Adrenal gland (tissue), 19 donors: Measurements from ENCODE around the gene GET3. TPM values are rescaled to one million over a fixed set of nuclear protein-coding genes. Genes with fewer than 3 reads are reported as not detected.
A peak's percentile ranks its signal among the peaks of the same experiment; 100 is the strongest.

Experiments used
- DNase-seq, 7 donors: peaks; one replicate each; pipeline ENCODE4 v3.0.0-alpha.2; 2019 to 2020
- H3K27ac ChIP-seq, 5 donors: fragments of 200-600 bp; sonication (generic) in 4 of 5; 1 replicate in 3 of 5; 2 replicates in 2 of 5; pipeline versions ENCODE4 v1.5.1 to v1.8.0; 2016 to 2020; ENCODE audit warnings: mild to moderate bottlenecking in 1 of 5
- H3K27me3 ChIP-seq: fragments of 200-600 bp; 2 replicates; pipeline ENCODE4 v1.8.0; 2021
- H3K36me3 ChIP-seq, 2 donors: fragments of 200-600 bp; replicated peaks in 1 of 2; 1 replicate in 1 of 2; 2 replicates in 1 of 2; pipeline versions ENCODE4 v1.5.1 to v1.8.0; 2018 to 2022
- H3K4me1 ChIP-seq, 2 donors: fragments of 200-600 bp; replicated peaks in 1 of 2; 1 replicate in 1 of 2; 2 replicates in 1 of 2; pipeline versions ENCODE4 v1.5.1 to v1.8.0; 2018 to 2021
- H3K4me3 ChIP-seq, 4 donors: fragments of 200-600 bp; sonication (generic) in 3 of 4; one replicate each; pipeline ENCODE4 v1.5.1; 2016 to 2018
- H3K9me3 ChIP-seq, 3 donors: fragments of 200-600 bp; sonication (generic) in 1 of 3; replicated peaks in 1 of 3; 1 replicate in 2 of 3; 2 replicates in 1 of 3; pipeline versions ENCODE4 v1.5.1 to v1.8.0; 2016 to 2021
- POLR2A ChIP-seq, 2 donors: fragments of 450-650 bp; IDR thresholded peaks; one replicate each; pipeline ENCODE4 v1.6.1; 2017; ENCODE audit warnings: antibody characterized with exemption in 2 of 2, mild to moderate bottlenecking in 2 of 2, moderate library complexity in 1 of 2
- WGBS, 4 donors: extraction: QIAGEN DNeasy Blood & Tissue Kit in 2 of 4; methylation state at CpG; one replicate each; pipeline versions ENCODE4 v1.1.5 to v1.1.7; 2013 to 2017; 5-methylcytosine and 5-hydroxymethylcytosine counted together
- intact Hi-C, 2 donors: fragments of 100-400 bp; cut with DNase I; formaldehyde crosslinking; loops; one replicate each; pipeline versions ENCODE4 v1.14.1 to v1.15.0; 2022 to 2023
- long read RNA-seq, 10 donors: library from polyadenylated mRNA in 3 of 10; unstranded in 2 of 10; stranded (forward) in 1 of 10; transcript quantifications; one replicate each; pipeline ENCODE4 v2.0.0 and lab custom pipeline, GENCODE V29; 2021 to 2026
- polyA plus RNA-seq, 3 donors: library from polyadenylated mRNA; stranded (reverse); fragments of 200-250 nt in 2 of 3; fragments of 350-450 nt in 1 of 3; fragmentation: Illumina TruSeq in 1 of 3; extraction: RNeasy Lipid Tissue Mini Kit (QIAGEN cat#74804) in 1 of 3; gene quantifications; one replicate each; pipeline ENCODE4 v1.2.3, GENCODE V29; 2013 to 2014
- total RNA-seq, 9 donors: library from RNA; depleted of rRNA in 4 of 9; stranded (reverse); fragments of >200 nt in 4 of 9; fragments of 120-200 nt in 1 of 9; fragmentation: NEBNext Ultra II Directional in 1 of 9; extraction: Animal tissue kit (Norgen Biotek cat#: 25700) in 1 of 9; gene quantifications; one replicate each; pipeline versions ENCODE4 v1.1.0 to v1.2.4, GENCODE V29; 2013 to 2023
- TF ChIP-seq, protein P1 (sequence below), 6 experiments: fragments of 450-650 bp in 4 of 6; fragments of 200-600 bp in 2 of 6; sonication (generic) in 1 of 6; IDR thresholded peaks; 1 replicate in 5 of 6; 2 replicates in 1 of 6; pipeline versions ENCODE4 v1.5.1 to v1.8.0; 2016 to 2021; ENCODE audit warnings: antibody characterized with exemption in 6 of 6, mild to moderate bottlenecking in 2 of 6, moderate library complexity in 1 of 6
- donor health status: healthy with polysubstance abuse.
- donor health status: Bipolar disorder and iron deficiency.
- donor health status: DM: yes; HTN: yes; CAD: no.
- donor health status: DM: no; HTN: no; CAD: no.
- donor health status: DM: no; HTN: no; CAD: no.
- donor health status: DM: yes; HTN: yes; CAD: no.

GET3 gene
- total RNA-seq (10 to 100 TPM; 75.3 to 97.7 (median 82.5) TPM), polyA plus RNA-seq (10 to 100 TPM; 50.3 to 74.1 (median 56.7) TPM)
- long read RNA-seq, donor 1, transcript ASNA1-201 (7 exons, 1,280 nt), result major isoform, 29 of 48 reads
- long read RNA-seq, donor 1, partial matches to known transcripts, result 18 of 48 reads
- long read RNA-seq, donor 1, other reads (novel, unspliced or antisense), result 0 of 48 reads
- long read RNA-seq, donor 2, transcript ASNA1-201 (7 exons, 1,280 nt), result major isoform, 20 of 42 reads
- long read RNA-seq, donor 2, partial matches to known transcripts, result 21 of 42 reads
- long read RNA-seq, donor 2, other reads (novel, unspliced or antisense), result 0 of 42 reads
- long read RNA-seq, donor 3, transcript ASNA1-201 (7 exons, 1,280 nt), result major isoform, 22 of 30 reads
- long read RNA-seq, donor 3, partial matches to known transcripts, result 7 of 30 reads
- long read RNA-seq, donor 3, other reads (novel, unspliced or antisense), result 0 of 30 reads
- long read RNA-seq, donor 4, transcript ASNA1-201 (7 exons, 1,280 nt), result major isoform, 25 of 27 reads
- long read RNA-seq, donor 4, partial matches to known transcripts, result 1 of 27 reads
- long read RNA-seq, donor 4, other reads (novel, unspliced or antisense), result 1 of 27 reads
- long read RNA-seq, donor 5, transcript ASNA1-201 (7 exons, 1,280 nt), result major isoform, 119 of 122 reads
- long read RNA-seq, donor 5, partial matches to known transcripts, result 2 of 122 reads
- long read RNA-seq, donor 5, other reads (novel, unspliced or antisense), result 1 of 122 reads
- long read RNA-seq, donor 6, transcript ASNA1-201 (7 exons, 1,280 nt), result major isoform, 26 of 29 reads
- long read RNA-seq, donor 6, partial matches to known transcripts, result 2 of 29 reads
- long read RNA-seq, donor 6, other reads (novel, unspliced or antisense), result 0 of 29 reads
- long read RNA-seq, donor 7, transcript ASNA1-201 (7 exons, 1,280 nt), result major isoform, 12 of 12 reads
- long read RNA-seq, donor 7, partial matches to known transcripts, result 0 of 12 reads
- long read RNA-seq, donor 7, other reads (novel, unspliced or antisense), result 0 of 12 reads
- long read RNA-seq, donor 8, transcript ASNA1-201 (7 exons, 1,280 nt), result major isoform, 28 of 51 reads
- long read RNA-seq, donor 8, partial matches to known transcripts, result 22 of 51 reads
- long read RNA-seq, donor 8, other reads (novel, unspliced or antisense), result 0 of 51 reads
- long read RNA-seq, donor 9, transcript ASNA1-201 (7 exons, 1,280 nt), result major isoform, 14 of 21 reads
- long read RNA-seq, donor 9, partial matches to known transcripts, result 6 of 21 reads
- long read RNA-seq, donor 9, other reads (novel, unspliced or antisense), result 0 of 21 reads
- long read RNA-seq, donor 10, transcript ASNA1-201 (7 exons, 1,280 nt), result major isoform, 16 of 17 reads
- long read RNA-seq, donor 10, partial matches to known transcripts, result 0 of 17 reads
- long read RNA-seq, donor 10, other reads (novel, unspliced or antisense), result 0 of 17 reads

GRCh38 chr19:12736995-12737834, at the start of gene GET3:
GET3 (plus strand) TSS chr19:12737497; CDS start chr19:12737506, 9 bp downstream.
- peak; percentile 77 to 99 (median 98) for DNase-seq
- Histone ChIP-seq H3K4me1 (peaks cover 23 to 35% of the 10 kb centered on the region in 2 donors), H3K27ac (peak within 1 kb of the TSS; percentile 75 to 89 (median 84)), H3K9me3 (no peaks in the 10 kb centered on the region), H3K27me3 (no peaks in the 10 kb centered on the region), H3K36me3 (peaks cover 0 to 18% of the 10 kb centered on the region in 2 donors), H3K4me3 (peak within 1 kb of the TSS; percentile 71 to 97 (median 84))
- TF ChIP-seq, protein P1, sequence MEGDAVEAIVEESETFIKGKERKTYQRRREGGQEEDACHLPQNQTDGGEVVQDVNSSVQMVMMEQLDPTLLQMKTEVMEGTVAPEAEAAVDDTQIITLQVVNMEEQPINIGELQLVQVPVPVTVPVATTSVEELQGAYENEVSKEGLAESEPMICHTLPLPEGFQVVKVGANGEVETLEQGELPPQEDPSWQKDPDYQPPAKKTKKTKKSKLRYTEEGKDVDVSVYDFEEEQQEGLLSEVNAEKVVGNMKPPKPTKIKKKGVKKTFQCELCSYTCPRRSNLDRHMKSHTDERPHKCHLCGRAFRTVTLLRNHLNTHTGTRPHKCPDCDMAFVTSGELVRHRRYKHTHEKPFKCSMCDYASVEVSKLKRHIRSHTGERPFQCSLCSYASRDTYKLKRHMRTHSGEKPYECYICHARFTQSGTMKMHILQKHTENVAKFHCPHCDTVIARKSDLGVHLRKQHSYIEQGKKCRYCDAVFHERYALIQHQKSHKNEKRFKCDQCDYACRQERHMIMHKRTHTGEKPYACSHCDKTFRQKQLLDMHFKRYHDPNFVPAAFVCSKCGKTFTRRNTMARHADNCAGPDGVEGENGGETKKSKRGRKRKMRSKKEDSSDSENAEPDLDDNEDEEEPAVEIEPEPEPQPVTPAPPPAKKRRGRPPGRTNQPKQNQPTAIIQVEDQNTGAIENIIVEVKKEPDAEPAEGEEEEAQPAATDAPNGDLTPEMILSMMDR (IDR thresholded peaks at IDR 0.05), result peak in 3 of 6 experiments; percentile 23 to 56 (median 30)
- TF ChIP-seq POLR2A (IDR thresholded peaks at IDR 0.05), result peak in 1 of 2 donors; percentile 46
- WGBS, 4 donors, result 0 to 3% (median 1%) methylated on average over 19 to 29 of the region's 29 CpGs
- intact Hi-C loops, result no loop called here

DNA sequence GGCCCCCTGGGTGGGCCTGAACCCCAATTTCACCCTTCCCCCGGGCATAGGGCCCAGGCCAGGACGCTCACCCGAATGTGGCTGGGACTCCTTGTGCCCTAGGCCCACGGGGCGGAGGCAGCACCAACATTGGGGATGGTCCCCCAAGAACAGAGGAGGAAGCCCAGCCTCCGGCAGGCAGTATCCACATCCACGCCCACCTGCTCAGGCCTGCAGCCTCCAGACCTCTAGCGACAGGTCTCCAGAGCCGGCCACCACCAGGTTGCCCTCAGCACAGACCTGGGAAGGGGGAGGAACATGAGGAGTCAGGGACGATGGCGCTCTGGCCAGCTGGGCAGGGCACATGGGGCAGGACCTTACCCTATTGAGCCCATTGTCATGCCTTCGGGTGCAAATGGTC, 48.3 kb upstream of the GET3 start:
- Histone ChIP-seq H3K4me1 (no peaks in the 10 kb centered on the region), H3K27me3 (no peaks in the 10 kb centered on the region), H3K27ac (no peak overlapping the region), H3K36me3 (no peaks in the 10 kb centered on the region), H3K9me3 (no peaks in the 10 kb centered on the region), H3K4me3 (no peak overlapping the region)
- TF ChIP-seq POLR2A (IDR thresholded peaks at IDR 0.05), result no peak
- TF ChIP-seq, protein P1 (IDR thresholded peaks at IDR 0.05), result no peak
- DNase-seq, result no peak
- 81 to 90% (median 85%) methylated on average over 7 to 12 of the region's 12 CpGs for WGBS, 4 donors
- intact Hi-C loops, result no loop called here

DNA sequence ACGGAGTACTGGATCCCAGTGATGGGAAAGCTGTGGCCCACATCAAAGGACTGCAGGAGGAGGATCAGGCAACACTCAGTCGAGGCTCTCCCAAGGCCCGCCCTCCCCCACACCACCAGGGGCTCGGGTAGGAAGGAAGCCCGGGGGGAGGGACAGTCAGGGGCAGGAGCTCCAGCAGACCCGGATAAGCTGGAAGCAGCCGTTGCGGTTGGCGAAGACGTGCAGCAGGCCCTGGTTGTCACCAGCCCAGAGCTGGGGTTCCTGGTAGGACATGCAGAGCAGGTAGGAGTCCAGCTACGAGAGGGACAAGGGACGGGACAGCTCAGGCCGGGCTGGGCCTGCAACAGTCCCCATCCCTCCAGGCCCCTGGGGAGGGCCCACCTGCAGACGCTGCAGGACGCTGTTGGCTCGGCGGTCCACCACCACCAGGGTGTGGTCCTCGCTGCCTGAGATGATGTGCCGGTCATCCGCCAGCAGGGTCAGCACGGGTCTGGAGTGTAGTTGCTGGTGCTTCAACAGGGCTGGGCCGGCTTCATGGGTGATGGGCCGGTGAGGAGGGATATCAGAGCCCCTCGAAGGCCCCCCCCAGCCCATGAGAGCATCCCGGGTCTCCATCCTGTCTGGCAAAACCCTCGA, 47.6 kb upstream of the GET3 start:
- intact Hi-C loops, result no loop called here
- TF ChIP-seq POLR2A (IDR thresholded peaks at IDR 0.05), result no peak
- TF ChIP-seq, protein P1 (IDR thresholded peaks at IDR 0.05), result no peak
- Histone ChIP-seq H3K36me3 (no peaks in the 10 kb centered on the region), H3K27me3 (no peaks in the 10 kb centered on the region), H3K4me3 (no peak overlapping the region), H3K27ac (no peak overlapping the region), H3K4me1 (no peaks in the 10 kb centered on the region), H3K9me3 (no peaks in the 10 kb centered on the region)
- no peak for DNase-seq
- 76 to 82% (median 78%) methylated on average over 5 to 26 of the region's 26 CpGs for WGBS, 4 donors
